A549 (cell line): ENCODE data around the gene NCAPD2. TPM values are rescaled to one million over a fixed set of nuclear protein-coding genes. Genes with fewer than 3 reads are reported as not detected.

ENCODE experiments used
- ATAC-seq, 2 experiments: fragments of 200-7000 bp in 1 of 2; fragments of >200 bp in 1 of 2; cut with Nextera tagmentation in 1 of 2; cut with Tn5 transposase in 1 of 2; 3 replicates each; pipeline versions ENCODE4 v1.8.0 to v1.9.1; 2018 to 2020; ENCODE audit warnings: mild to moderate bottlenecking in 1 of 2, moderate library complexity in 1 of 2
- CTCF ChIA-PET: fragments of 300-600 bp; sonication (Branson Sonifier 250); formaldehyde crosslinking; extraction: SDS; loops from one replicate; lab custom pipeline; 2021; ENCODE audit warnings: antibody characterized with exemption, inconsistent platforms; lab: Yijun Ruan, JAX
- POLR2A ChIA-PET: fragments of 350-600 bp; formaldehyde crosslinking; extraction: SDS; loops from one replicate; lab custom pipeline; 2021; ENCODE audit warnings: antibody characterized with exemption, inconsistent platforms; lab: Yijun Ruan, JAX
- DNase-seq, 2 experiments: peaks; one replicate each; pipeline versions ENCODE4 v3.0.0 to v3.0.0-alpha.2; 2011 to 2016; ENCODE audit warnings: low read depth in 1 of 2, low spot score in 1 of 2
- FAIRE-seq: peaks from 2 replicates; lab custom pipeline; 2011; peaks lifted over from hg19 to GRCh38; lab: Jason Lieb, UNC
- H3K27ac ChIP-seq, 2 experiments: fragments of >200 bp; sonication (Bioruptor Twin); formaldehyde crosslinking; 3 replicates each; pipeline ENCODE4 v1.5.1; 2016 to 2017
- H3K4me1 ChIP-seq: fragments of >200 bp; sonication (Bioruptor Twin); formaldehyde crosslinking; 3 replicates; pipeline ENCODE4 v1.6.1; 2016
- H3K4me2 ChIP-seq: fragments of >200 bp; sonication (Bioruptor Twin); formaldehyde crosslinking; 3 replicates; pipeline ENCODE4 v1.6.1; 2016
- H3K4me3 ChIP-seq: fragments of >200 bp; sonication (Bioruptor Twin); formaldehyde crosslinking; 3 replicates; pipeline ENCODE4 v1.5.1; 2016
- H3K9me3 ChIP-seq: fragments of >200 bp; sonication (Bioruptor Twin); formaldehyde crosslinking; 3 replicates; pipeline ENCODE4 v1.6.1; 2016
- ATOH8 ChIP-seq: fragments of 250-450 bp; sonication (Bioruptor Pico); IDR thresholded peaks from 2 replicates; pipeline ENCODE4 v1.5.0; 2020; ENCODE audit warnings: low read depth, mild to moderate bottlenecking, moderate library complexity
- CBX2 ChIP-seq: fragments of 200-600 bp; sonication (generic); IDR thresholded peaks from 2 replicates; pipeline ENCODE4 v1.6.1; 2016; ENCODE audit warnings: low read depth, mild to moderate bottlenecking, borderline replicate concordance
- EP300 ChIP-seq, 2 experiments: fragments of >200 bp; sonication (Bioruptor Twin); formaldehyde crosslinking; IDR thresholded peaks; 2 replicates in 1 of 2; 3 replicates in 1 of 2; pipeline ENCODE4 v1.6.1; 2016 to 2017
- ESRRA ChIP-seq: fragments of 150-350 bp; IDR thresholded peaks from 2 replicates; pipeline ENCODE4 v1.6.1; 2014; ENCODE audit warnings: mild to moderate bottlenecking, low read length, borderline replicate concordance
- FOSL2 ChIP-seq, 2 experiments: fragments of 450-650 bp in 1 of 2; fragments of >200 bp in 1 of 2; sonication (Bioruptor Twin) in 1 of 2; formaldehyde crosslinking; IDR thresholded peaks; 2 replicates each; pipeline versions ENCODE4 v1.5.0 to v1.6.1; 2016 to 2020; ENCODE audit warnings: mild to moderate bottlenecking in 1 of 2, moderate library complexity in 1 of 2
- HEYL ChIP-seq: fragments of 250-450 bp; sonication (Bioruptor Pico); IDR thresholded peaks from 2 replicates; pipeline ENCODE4 v1.8.0; 2021; ENCODE audit warnings: mild to moderate bottlenecking, moderate library complexity
- HOXA7 ChIP-seq: fragments of 250-450 bp; sonication (Bioruptor Pico); IDR thresholded peaks from 2 replicates; pipeline ENCODE4 v1.5.0; 2020; ENCODE audit warnings: mild to moderate bottlenecking, moderate library complexity
- MAFK ChIP-seq: fragments of 450-650 bp; IDR thresholded peaks from 2 replicates; pipeline ENCODE4 v1.6.1; 2014; ENCODE audit not compliant: partially characterized antibody
- RAD21 ChIP-seq, 2 experiments: fragments of >200 bp in 1 of 2; sonication (Bioruptor Twin) in 1 of 2; formaldehyde crosslinking in 1 of 2; IDR thresholded peaks in 1 of 2; conservative IDR thresholded peaks in 1 of 2; 2 replicates in 1 of 2; 3 replicates in 1 of 2; pipeline ENCODE4 v1.6.1; 2012 to 2018; ENCODE audit warnings: inconsistent platforms in 1 of 2
- RCOR1 ChIP-seq: fragments of 150-350 bp; IDR thresholded peaks from 2 replicates; pipeline ENCODE4 v1.6.1; 2014; ENCODE audit warnings: antibody characterized with exemption, low read length, low read depth
- SMC3 ChIP-seq: fragments of >200 bp; sonication (Bioruptor Twin); formaldehyde crosslinking; IDR thresholded peaks from 3 replicates; pipeline ENCODE4 v1.6.1; 2018; ENCODE audit warnings: inconsistent platforms
- TFCP2L1 ChIP-seq: fragments of 250-450 bp; sonication (Bioruptor Pico); IDR thresholded peaks from 2 replicates; pipeline ENCODE4 v1.5.0; 2021; ENCODE audit warnings: mild to moderate bottlenecking
- WGBS: methylation state at CpG from one replicate; pipeline ENCODE4 v1.1.6; 2017; ENCODE audit errors: missing lambda C conversion rate; 5-methylcytosine and 5-hydroxymethylcytosine counted together
- polyA plus RNA-seq, 4 experiments: library from polyadenylated mRNA; depleted of rRNA in 3 of 4; stranded (reverse); fragments of >200 nt; fragmentation: RNase III in 1 of 4; extraction: RNeasy Plus Mini Kit Qiagen cat#74134 plus additional on column Dnase treatment in 1 of 4; gene quantifications; 2 replicates in 3 of 4; 3 replicates in 1 of 4; pipeline ENCODE4 v1.2.3, GENCODE V29; 2011 to 2017
- TF ChIP-seq, protein P1 (sequence below): fragments of >200 bp; sonication (Bioruptor Twin); formaldehyde crosslinking; IDR thresholded peaks from 3 replicates; pipeline ENCODE4 v1.5.1; 2016
- TF ChIP-seq, protein P2 (sequence below): fragments of 450-650 bp; IDR thresholded peaks from 2 replicates; pipeline ENCODE4 v1.6.1; 2014; ENCODE audit warnings: antibody characterized with exemption

Gene NCAPD2
- polyA plus RNA-seq, 2 of the 4 experiments (the other 2 are of a cell fraction), result 82.0 to 130 TPM

- TF ChIP-seq EP300 (IDR thresholded peaks at IDR 0.05) (no peak), TFCP2L1 (CRISPR knock-in tag) (no peak), SMC3 (no peak), ESRRA (no peak)
- TF ChIP-seq, all 56 proteins: peak for 0
These were observed 66.8 kb downstream of the NCAPD2 start (continued) for GRCh38 chr12:6560501-6561205.

GRCh38 chr12:6562881-6563280 lies 69.0 kb downstream of the NCAPD2 start:
- H3K27ac ChIP-seq, result no peak overlapping the region
- no peaks in the 10 kb centered on the region for H3K9me3 ChIP-seq
- ChIA-PET CTCF (interaction anchor here (0.6 to 24.1 kb wide), 12 partner anchors 10 to 575 kb away, joined by 3 to 491 read pairs (median 4); partner anchors contain the start of genes GAPDH and IFFO1), POLR2A (interaction anchor here (0.7 kb wide), 1 partner anchor 14 kb away, joined by 3 read pairs; no protein-coding TSS in a partner anchor)
- DNase-seq (no peak), ATAC-seq (no peak), FAIRE-seq (no peak)
- H3K4me3 ChIP-seq, result no peak overlapping the region
- TF ChIP-seq RCOR1, result no peak
- no peak for TF ChIP-seq ATOH8 (CRISPR knock-in tag)
- no peak for TF ChIP-seq SMC3
- TF ChIP-seq RAD21 (conservative IDR thresholded peaks at IDR 0.05 in 1 of 2, IDR thresholded peaks at IDR 0.05 in 1 of 2), result no peak
- TF ChIP-seq CBX2, result no peak
- peaks cover 6% of the 10 kb centered on the region; the same call in 2 of the 3 replicates for H3K4me1 ChIP-seq
- 93% methylated on average over 10 of the region's 10 CpGs for WGBS
- H3K4me2 ChIP-seq, result no peak overlapping the region

DNA sequence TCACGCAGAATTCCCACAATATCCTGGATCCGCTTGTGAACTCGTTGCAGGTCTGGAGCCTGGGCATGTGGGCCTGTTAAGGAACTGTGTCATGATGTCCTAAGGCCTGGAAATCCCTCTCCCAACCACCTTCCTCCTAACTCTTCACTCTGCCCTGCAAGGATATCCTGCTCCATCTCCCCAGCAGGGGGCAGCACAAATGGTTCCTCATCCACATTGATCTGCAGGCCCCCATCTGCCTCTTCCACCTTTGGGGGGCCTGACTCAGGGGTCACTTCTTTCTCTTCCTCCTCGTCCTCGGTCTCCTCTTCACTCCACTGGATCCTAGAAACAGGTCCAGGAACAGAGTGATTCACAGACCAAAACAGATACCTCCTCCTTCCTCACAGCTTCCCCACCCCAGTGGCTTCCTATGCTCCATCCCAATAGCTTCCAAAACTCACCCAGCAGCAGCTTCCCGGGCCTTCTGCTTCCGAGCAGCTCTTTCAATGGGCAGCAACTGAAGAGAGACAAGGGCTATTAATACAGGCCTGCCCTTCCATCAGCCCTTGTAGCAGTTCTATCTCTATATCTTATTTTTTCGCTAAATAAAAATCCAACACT lies 69.6 kb downstream of the NCAPD2 start:
- Histone ChIP-seq H3K9me3 (no peaks in the 10 kb centered on the region), H3K4me2 (no peak overlapping the region), H3K27ac (no peak overlapping the region), H3K4me3 (no peak overlapping the region), H3K4me1 (peaks cover 6% of the 10 kb centered on the region; the same call in 2 of the 3 replicates)
- ChIA-PET CTCF (interaction anchor here (0.5 to 24.1 kb wide), 18 partner anchors 9 to 263 kb away, joined by 3 to 491 read pairs (median 4); partner anchors contain the start of genes GAPDH and IFFO1), POLR2A (interaction anchor here (0.7 kb wide), 1 partner anchor 14 kb away, joined by 3 read pairs; no protein-coding TSS in a partner anchor)
- DNase-seq (peak; percentile 65 to 69), ATAC-seq (peak; percentile 55 to 64; a peak in 4 of 6 replicates), FAIRE-seq (no peak)
- WGBS, result 74% methylated on average over 8 of the region's 8 CpGs
- TF ChIP-seq HEYL (CRISPR knock-in tag) (no peak), RCOR1 (0 out of 2 replicates have a peak, but pooled peaks have one; percentile 29), RAD21 (conservative IDR thresholded peaks at IDR 0.05 in 1 of 2, IDR thresholded peaks at IDR 0.05 in 1 of 2) (peak; percentile 20 to 33; a peak in 1 of 5 replicates), SMC3 (peak; percentile 45), FOSL2 (IDR thresholded peaks at IDR 0.05) (no peak), FOSL2 (CRISPR knock-in tag; IDR thresholded peaks at IDR 0.05) (no peak), MAFK (no peak)
- TF ChIP-seq, protein P1, sequence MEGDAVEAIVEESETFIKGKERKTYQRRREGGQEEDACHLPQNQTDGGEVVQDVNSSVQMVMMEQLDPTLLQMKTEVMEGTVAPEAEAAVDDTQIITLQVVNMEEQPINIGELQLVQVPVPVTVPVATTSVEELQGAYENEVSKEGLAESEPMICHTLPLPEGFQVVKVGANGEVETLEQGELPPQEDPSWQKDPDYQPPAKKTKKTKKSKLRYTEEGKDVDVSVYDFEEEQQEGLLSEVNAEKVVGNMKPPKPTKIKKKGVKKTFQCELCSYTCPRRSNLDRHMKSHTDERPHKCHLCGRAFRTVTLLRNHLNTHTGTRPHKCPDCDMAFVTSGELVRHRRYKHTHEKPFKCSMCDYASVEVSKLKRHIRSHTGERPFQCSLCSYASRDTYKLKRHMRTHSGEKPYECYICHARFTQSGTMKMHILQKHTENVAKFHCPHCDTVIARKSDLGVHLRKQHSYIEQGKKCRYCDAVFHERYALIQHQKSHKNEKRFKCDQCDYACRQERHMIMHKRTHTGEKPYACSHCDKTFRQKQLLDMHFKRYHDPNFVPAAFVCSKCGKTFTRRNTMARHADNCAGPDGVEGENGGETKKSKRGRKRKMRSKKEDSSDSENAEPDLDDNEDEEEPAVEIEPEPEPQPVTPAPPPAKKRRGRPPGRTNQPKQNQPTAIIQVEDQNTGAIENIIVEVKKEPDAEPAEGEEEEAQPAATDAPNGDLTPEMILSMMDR, result peak; percentile 80

GRCh38 chr12:6567112-6567670 lies 73.3 kb downstream of the NCAPD2 start:
- FAIRE-seq (no peak), DNase-seq (peak in 1 of 2 experiments; percentile 35)
- whole genome bisulfite sequencing, result 16% methylated on average over 8 of the region's 8 CpGs
- Histone ChIP-seq H3K4me1 (peaks cover 23% of the 10 kb centered on the region), H3K4me3 (peak overlapping the region; percentile 87), H3K27ac (peak overlapping the region; percentile 97), H3K9me3 (no peaks in the 10 kb centered on the region), H3K4me2 (peak overlapping the region; percentile 92)
- ChIA-PET CTCF (interaction anchor here (1.4 to 24.1 kb wide), 3 partner anchors 21 to 130 kb away, joined by 3 to 491 read pairs (median 3); partner anchors contain the start of genes GAPDH and IFFO1), POLR2A (no interaction called here)
- TF ChIP-seq HOXA7, result 0 out of 2 replicates have a peak, but pooled peaks have one; percentile 45
- TF ChIP-seq, protein P2, sequence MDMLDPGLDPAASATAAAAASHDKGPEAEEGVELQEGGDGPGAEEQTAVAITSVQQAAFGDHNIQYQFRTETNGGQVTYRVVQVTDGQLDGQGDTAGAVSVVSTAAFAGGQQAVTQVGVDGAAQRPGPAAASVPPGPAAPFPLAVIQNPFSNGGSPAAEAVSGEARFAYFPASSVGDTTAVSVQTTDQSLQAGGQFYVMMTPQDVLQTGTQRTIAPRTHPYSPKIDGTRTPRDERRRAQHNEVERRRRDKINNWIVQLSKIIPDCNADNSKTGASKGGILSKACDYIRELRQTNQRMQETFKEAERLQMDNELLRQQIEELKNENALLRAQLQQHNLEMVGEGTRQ, result no peak
- TF ChIP-seq, all 56 proteins: peak for 1
- ATAC-seq, result peak in 1 of 2 experiments; percentile 9; a peak in 3 of 6 replicates
